B cell (primary cell): ENCODE results near the gene CIB1. TPM values are rescaled to one million over a fixed set of nuclear protein-coding genes. Genes with fewer than 3 reads are reported as not detected.

Experiments
- ATAC-seq: fragments of 200-7000 bp; cut with Tn5 transposase; one replicate; pipeline ENCODE4 v1.10.0; 2021; ENCODE audit warnings: low read depth, mild to moderate bottlenecking, moderate number of reproducible peaks, moderate library complexity
- CTCF ChIA-PET: fragments of 350-600 bp; sonication (Branson Sonifier 250); formaldehyde crosslinking; loops from one replicate; lab custom pipeline; 2021; ENCODE audit warnings: antibody characterized with exemption, inconsistent platforms; lab: Charles Lee
- POLR2A ChIA-PET: fragments of 350-600 bp; sonication (Branson Sonifier 250); formaldehyde crosslinking; loops from one replicate; lab custom pipeline; 2021; ENCODE audit warnings: antibody characterized with exemption; lab: Charles Lee
- DNase-seq: peaks from one replicate; pipeline ENCODE4 v3.0.0; 2013
- H2AFZ ChIP-seq: 2 replicates; pipeline ENCODE4 v1.6.1; 2012; ENCODE audit warnings: mild to moderate bottlenecking, low read depth, low read length; ENCODE audit not compliant: insufficient read depth, poor library complexity, severe bottlenecking
- H3K27ac ChIP-seq, 2 donors: 1 replicate in 1 of 2; 2 replicates in 1 of 2; pipeline ENCODE4 v1.5.1; 2012 to 2013; ENCODE audit warnings: low read length in 2 of 2, mild to moderate bottlenecking in 2 of 2, moderate library complexity in 1 of 2
- H3K27me3 ChIP-seq, 4 experiments: fragments of 200-600 bp in 1 of 4; sonication (generic) in 1 of 4; replicated peaks in 1 of 4; 1 replicate in 2 of 4; 2 replicates in 2 of 4; pipeline versions ENCODE4 v1.6.1 to v1.7.0; 2013 to 2016; ENCODE audit warnings: low read length in 3 of 4, mild to moderate bottlenecking in 2 of 4, mixed read lengths in 1 of 4, moderate library complexity in 1 of 4; ENCODE audit not compliant: insufficient read depth in 4 of 4, control insufficient read depth in 3 of 4; ENCODE audit errors: control extremely low read depth in 1 of 4
- H3K36me3 ChIP-seq, 2 experiments: replicated peaks in 1 of 2; 1 replicate in 1 of 2; 2 replicates in 1 of 2; pipeline versions ENCODE4 v1.6.1 to v1.7.1; 2013; ENCODE audit warnings: low read length in 1 of 2; ENCODE audit not compliant: insufficient read depth in 2 of 2, control insufficient read depth in 1 of 2; ENCODE audit errors: control extremely low read depth in 1 of 2, extremely low read depth in 1 of 2
- H3K4me1 ChIP-seq, 2 donors: fragments of 200-600 bp in 1 of 2; sonication (generic) in 1 of 2; 1 replicate in 1 of 2; 2 replicates in 1 of 2; pipeline versions ENCODE4 v1.5.1 to v1.6.1; 2013 to 2017; ENCODE audit warnings: low read length in 2 of 2; ENCODE audit not compliant: control insufficient read depth in 2 of 2, insufficient read depth in 2 of 2
- H3K4me2 ChIP-seq: replicated peaks from 2 replicates; pipeline ENCODE3; 2012; ENCODE audit warnings: mild to moderate bottlenecking, low read depth, low read length; ENCODE audit not compliant: poor library complexity, severe bottlenecking
- H3K4me3 ChIP-seq, 5 experiments: fragments of 200-600 bp in 1 of 5; sonication (generic) in 1 of 5; 1 replicate in 3 of 5; 2 replicates in 2 of 5; pipeline versions ENCODE4 v1.5.1 to v1.7.0; 2011 to 2016; ENCODE audit warnings: low read length in 4 of 5, mild to moderate bottlenecking in 4 of 5, low read depth in 2 of 5, control low read depth in 1 of 5, moderate library complexity in 1 of 5; ENCODE audit not compliant: insufficient read depth in 1 of 5; ENCODE audit errors: control extremely low read depth in 1 of 5, extremely low read depth in 1 of 5
- H3K79me2 ChIP-seq: fragments of 200-600 bp; sonication (generic); one replicate; pipeline ENCODE4 v1.6.0; 2016; ENCODE audit warnings: low read length; ENCODE audit not compliant: control insufficient read depth, insufficient read depth
- H3K9ac ChIP-seq: fragments of 200-600 bp; sonication (generic); 2 replicates; pipeline ENCODE4 v1.6.1; 2017; ENCODE audit warnings: mild to moderate bottlenecking, low read length, moderate library complexity
- H3K9me3 ChIP-seq, 3 donors: one replicate each; pipeline versions ENCODE4 v1.6.1 to v1.7.1; 2013; ENCODE audit warnings: low read length in 2 of 3; ENCODE audit not compliant: control insufficient read depth in 2 of 3, insufficient read depth in 1 of 3; ENCODE audit errors: control extremely low read depth in 1 of 3
- H4K20me1 ChIP-seq: 2 replicates; pipeline ENCODE4 v1.6.0; 2012; ENCODE audit warnings: mild to moderate bottlenecking, low read length; ENCODE audit not compliant: insufficient read depth, control insufficient read depth, poor library complexity, severe bottlenecking
- H3K27ac Mint-ChIP-seq: one replicate; pipeline ENCODE4 v1.8.0; 2021; ENCODE audit warnings: mixed read lengths
- H3K27me3 Mint-ChIP-seq: one replicate; pipeline ENCODE4 v1.8.0; 2021; ENCODE audit warnings: mixed read lengths
- H3K4me1 Mint-ChIP-seq: one replicate; pipeline ENCODE4 v1.8.0; 2021; ENCODE audit warnings: mixed read lengths
- H3K4me3 Mint-ChIP-seq: one replicate; pipeline ENCODE4 v1.8.0; 2021; ENCODE audit warnings: mixed read lengths
- H3K9me3 Mint-ChIP-seq: one replicate; pipeline ENCODE4 v1.8.0; 2022; ENCODE audit warnings: mixed read lengths; ENCODE audit not compliant: insufficient read depth
- EZH2 ChIP-seq: IDR thresholded peaks from 2 replicates; pipeline ENCODE4 v1.6.1; 2012; ENCODE audit warnings: borderline replicate concordance, low read depth, mild to moderate bottlenecking, moderate library complexity, low read length; ENCODE audit not compliant: insufficient read depth, poor library complexity, severe bottlenecking
- WGBS: methylation state at CpG from one replicate; pipeline ENCODE4 v1.1.5; 2013; ENCODE audit warnings: missing lambda C conversion rate; ENCODE audit not compliant: insufficient coverage; 5-methylcytosine and 5-hydroxymethylcytosine counted together
- intact Hi-C: fragments of 100-400 bp; cut with micrococcal nuclease; formaldehyde crosslinking; loops from one replicate; pipeline ENCODE4 v1.10.0; 2022
- polyA plus RNA-seq: library from polyadenylated mRNA; depleted of rRNA; stranded (reverse); fragments of >200 nt; gene quantifications from 2 replicates; pipeline ENCODE4 v1.2.3, GENCODE V29; 2012
- total RNA-seq, 2 donors: library from RNA; stranded (reverse); fragments of 120-200 nt in 1 of 2; gene quantifications; 1 replicate in 1 of 2; 2 replicates in 1 of 2; pipeline versions ENCODE4 v1.2.3 to v1.2.4, GENCODE V29; 2013 to 2022
- TF ChIP-seq, protein P1 (sequence below): fragments of 200-600 bp; IDR thresholded peaks from one replicate; pipeline ENCODE4 v1.8.0; 2022; ENCODE audit warnings: antibody characterized with exemption, mild to moderate bottlenecking

The CIB1 gene
- total and polyA plus RNA-seq, 2 donors (not counting 1 experiment from before 2014, with no cell fraction given): 153 to 157 TPM

DNA sequence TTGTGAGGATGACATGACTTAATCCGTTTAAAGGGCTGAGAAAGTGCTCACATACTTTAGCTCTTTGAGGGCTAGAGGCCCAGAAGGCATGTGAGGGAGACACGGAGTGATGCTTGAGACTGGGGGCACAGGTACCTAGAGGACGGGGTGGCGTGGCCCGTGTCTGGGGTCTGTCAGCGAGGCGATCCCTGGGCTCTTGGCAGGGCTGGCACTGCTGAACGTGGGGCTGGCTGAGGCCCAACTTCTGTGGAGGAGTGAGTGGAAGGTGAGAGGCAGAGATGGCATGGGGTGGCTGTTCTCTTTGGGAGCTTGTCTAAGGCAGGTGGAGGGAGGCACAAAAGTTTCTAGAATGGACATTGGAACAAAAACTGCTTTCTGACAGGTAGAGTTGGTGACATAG, 23.1 kb downstream of the CIB1 start:
- no peak overlapping the region for H3K4me3 ChIP-seq
- 95% methylated on average over 8 of the region's 8 CpGs for WGBS
- H3K27ac ChIP-seq: peak overlapping the region; percentile 80 to 86
- peaks cover 92% of the 10 kb centered on the region for H3K79me2 ChIP-seq
- ChIA-PET POLR2A (interaction anchor here (0.6 kb wide), 1 partner anchor 22 kb away, joined by 4 read pairs; no protein-coding TSS in a partner anchor), CTCF (interaction anchor here (1.5 kb wide), 1 partner anchor 91 kb away, joined by 3 read pairs; no protein-coding TSS in a partner anchor)
- Mint-ChIP-seq H3K27ac (peak overlapping the region; percentile 90), H3K27me3 (no peaks in the 10 kb centered on the region), H3K4me3 (peak overlapping the region; percentile 76), H3K4me1 (peaks cover 95% of the 10 kb centered on the region), H3K9me3 (no peaks in the 10 kb centered on the region)
- H3K27me3 ChIP-seq: no peaks in the 10 kb centered on the region
- TF ChIP-seq, protein P1, sequence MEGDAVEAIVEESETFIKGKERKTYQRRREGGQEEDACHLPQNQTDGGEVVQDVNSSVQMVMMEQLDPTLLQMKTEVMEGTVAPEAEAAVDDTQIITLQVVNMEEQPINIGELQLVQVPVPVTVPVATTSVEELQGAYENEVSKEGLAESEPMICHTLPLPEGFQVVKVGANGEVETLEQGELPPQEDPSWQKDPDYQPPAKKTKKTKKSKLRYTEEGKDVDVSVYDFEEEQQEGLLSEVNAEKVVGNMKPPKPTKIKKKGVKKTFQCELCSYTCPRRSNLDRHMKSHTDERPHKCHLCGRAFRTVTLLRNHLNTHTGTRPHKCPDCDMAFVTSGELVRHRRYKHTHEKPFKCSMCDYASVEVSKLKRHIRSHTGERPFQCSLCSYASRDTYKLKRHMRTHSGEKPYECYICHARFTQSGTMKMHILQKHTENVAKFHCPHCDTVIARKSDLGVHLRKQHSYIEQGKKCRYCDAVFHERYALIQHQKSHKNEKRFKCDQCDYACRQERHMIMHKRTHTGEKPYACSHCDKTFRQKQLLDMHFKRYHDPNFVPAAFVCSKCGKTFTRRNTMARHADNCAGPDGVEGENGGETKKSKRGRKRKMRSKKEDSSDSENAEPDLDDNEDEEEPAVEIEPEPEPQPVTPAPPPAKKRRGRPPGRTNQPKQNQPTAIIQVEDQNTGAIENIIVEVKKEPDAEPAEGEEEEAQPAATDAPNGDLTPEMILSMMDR: no peak
- TF ChIP-seq EZH2: no peak
- peak overlapping the region; percentile 65 for H3K4me2 ChIP-seq
- intact Hi-C loops: loop anchor here (10.0 kb wide), 2 partner anchors 316 to 454 kb away; partner anchors contain the start of gene AP3S2
- no peak for ATAC-seq
- H3K9ac ChIP-seq: no peak overlapping the region
- no peaks in the 10 kb centered on the region for H3K9me3 ChIP-seq
- no peak for DNase-seq
- H3K36me3 ChIP-seq: peaks cover 2 to 68% of the 10 kb centered on the region in 2 experiments
- peaks cover 59% of the 10 kb centered on the region for H4K20me1 ChIP-seq
- H3K4me1 ChIP-seq: peaks cover 92 to 100% of the 10 kb centered on the region in 2 donors
- H2AFZ ChIP-seq: no peak overlapping the region

DNA sequence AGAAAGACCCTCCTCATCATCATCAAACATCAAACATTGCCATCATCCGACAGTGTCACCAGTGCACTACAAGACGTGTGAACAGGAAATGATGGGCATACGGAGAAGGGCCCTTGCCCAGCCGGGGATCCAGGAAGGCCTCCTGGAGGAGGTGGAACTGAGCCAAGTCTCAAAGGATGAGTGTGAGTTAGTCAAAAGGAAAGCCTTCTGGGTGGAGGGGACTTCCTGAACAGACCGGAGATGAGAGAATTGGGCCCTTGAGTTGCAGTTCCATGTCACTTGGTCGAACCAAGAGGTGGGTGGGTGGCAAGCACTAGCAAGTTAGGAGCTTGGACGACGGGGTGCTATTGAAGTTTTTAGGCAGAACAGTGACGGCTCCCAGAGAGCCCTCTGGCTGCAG, 24.1 kb downstream of the CIB1 start:
- H3K9me3 ChIP-seq: no peaks in the 10 kb centered on the region
- no peaks in the 10 kb centered on the region for H3K27me3 ChIP-seq
- H2AFZ ChIP-seq: no peak overlapping the region
- no peak for DNase-seq
- peaks cover 2 to 78% of the 10 kb centered on the region in 2 experiments for H3K36me3 ChIP-seq
- peak overlapping the region; percentile 65 for H3K4me2 ChIP-seq
- H3K27ac ChIP-seq: peak overlapping the region in 1 of 2 donors; percentile 86
- ChIA-PET POLR2A (no interaction called here), CTCF (interaction anchor here (0.7 to 1.8 kb wide), 4 partner anchors 12 to 92 kb away, joined by 3 to 7 read pairs (median 6); partner anchors contain the start of genes CIB1 and GDPGP1)
- peaks cover 69% of the 10 kb centered on the region for H4K20me1 ChIP-seq
- Mint-ChIP-seq H3K27me3 (no peaks in the 10 kb centered on the region), H3K27ac (peak overlapping the region; percentile 90), H3K4me1 (peaks cover 97% of the 10 kb centered on the region), H3K4me3 (peak overlapping the region; percentile 76), H3K9me3 (no peaks in the 10 kb centered on the region)
- intact Hi-C loops: no loop called here
- H3K79me2 ChIP-seq: peaks cover 92% of the 10 kb centered on the region
- H3K9ac ChIP-seq: peak overlapping the region; percentile 23
- H3K4me3 ChIP-seq: peak overlapping the region in 1 of 5 experiments; percentile 16
- TF ChIP-seq, protein P1: no peak
- no peak for TF ChIP-seq EZH2
- WGBS: 46% methylated on average over 7 of the region's 9 CpGs
- H3K4me1 ChIP-seq: peaks cover 92 to 100% of the 10 kb centered on the region in 2 donors
- no peak for ATAC-seq
